Stimulated activated naive B cell treated with anti-CD40 and anti-IgM and Interleukin-4, amounts not matched to agents 10 μg/mL and 1 μg/mL and 100 μg/mL, for 72 hours (primary cell): Measurements from ENCODE around the gene ADCYAP1R1.

Experiments used
- ATAC-seq, 2 donors: fragments of 150-1000 bp; cut with Tn5 transposase; replicated peaks; 2 replicates each; pipeline ENCODE4 v1.10.0; 2021; ENCODE audit warnings: moderate library complexity in 1 of 2
- DNase-seq: peaks from one replicate; pipeline ENCODE4 v3.0.0; 2021
- H3K27ac Mint-ChIP-seq: one replicate; pipeline ENCODE4 v1.8.0; 2022; ENCODE audit warnings: mild to moderate bottlenecking, mixed read lengths
- H3K27me3 Mint-ChIP-seq, 2 donors: one replicate each; pipeline ENCODE4 v1.8.0; 2022; ENCODE audit warnings: mixed read lengths in 2 of 2
- H3K36me3 Mint-ChIP-seq, 2 donors: one replicate each; pipeline ENCODE4 v1.8.0; 2022; ENCODE audit warnings: mixed read lengths in 2 of 2, mild to moderate bottlenecking in 1 of 2
- H3K4me1 Mint-ChIP-seq, 2 donors: one replicate each; pipeline ENCODE4 v1.8.0; 2022; ENCODE audit warnings: mixed read lengths in 2 of 2, mild to moderate bottlenecking in 1 of 2
- H3K4me3 Mint-ChIP-seq, 2 donors: one replicate each; pipeline ENCODE4 v1.8.0; 2022; ENCODE audit warnings: mild to moderate bottlenecking in 2 of 2, mixed read lengths in 2 of 2, moderate library complexity in 1 of 2
- H3K9me3 Mint-ChIP-seq, 2 donors: one replicate each; pipeline ENCODE4 v1.8.0; 2022; ENCODE audit warnings: mixed read lengths in 2 of 2, mild to moderate bottlenecking in 1 of 2

The ADCYAP1R1 gene

GRCh38 chr7:31079126-31079823, 27.2 kb downstream of the ADCYAP1R1 start:
- Mint-ChIP-seq H3K27ac (no peak overlapping the region), H3K27me3 (peaks cover 15 to 24% of the 10 kb centered on the region in 2 donors), H3K4me3 (no peak overlapping the region), H3K4me1 (no peaks in the 10 kb centered on the region), H3K36me3 (no peaks in the 10 kb centered on the region), H3K9me3 (no peaks in the 10 kb centered on the region)
- DNase-seq (no peak), ATAC-seq (no peak)

- DNase-seq: no peak
- Mint-ChIP-seq H3K4me3 (no peak overlapping the region), H3K27ac (no peak overlapping the region), H3K27me3 (peaks cover 15 to 24% of the 10 kb centered on the region in 2 donors), H3K9me3 (no peaks in the 10 kb centered on the region), H3K36me3 (no peaks in the 10 kb centered on the region), H3K4me1 (no peaks in the 10 kb centered on the region)
- ATAC-seq: no peak
These were observed 27.9 kb downstream of the ADCYAP1R1 start for GRCh38 chr7:31079824-31080511.

- Mint-ChIP-seq H3K4me3 (no peak overlapping the region), H3K27me3 (peaks cover 8 to 24% of the 10 kb centered on the region in 2 donors), H3K4me1 (no peaks in the 10 kb centered on the region), H3K27ac (no peak overlapping the region), H3K9me3 (no peaks in the 10 kb centered on the region), H3K36me3 (no peaks in the 10 kb centered on the region)
- ATAC-seq (no peak), DNase-seq (no peak)
These were observed 28.7 kb downstream of the ADCYAP1R1 start for GRCh38 chr7:31080763-31081162.

DNA sequence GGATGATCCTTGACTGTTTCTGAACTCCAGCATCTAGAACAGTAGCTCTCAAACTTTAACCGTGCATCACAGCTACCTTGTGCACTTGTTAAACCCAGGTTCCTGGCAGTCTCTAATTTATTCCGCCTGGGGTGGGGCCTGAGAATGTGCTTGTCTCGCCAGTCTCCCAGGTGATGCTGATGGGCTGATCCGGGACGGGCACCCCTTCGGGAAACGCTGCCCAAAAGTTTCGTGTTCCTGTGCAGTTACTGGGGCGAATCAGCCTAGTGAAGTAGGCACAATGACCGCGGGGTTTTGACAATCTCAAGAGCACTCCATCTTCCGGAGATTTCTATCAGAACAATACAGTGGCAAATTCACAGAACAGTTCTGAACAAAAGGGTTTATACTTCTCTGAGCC, 29.9 kb downstream of the ADCYAP1R1 start:
- no peaks in the 10 kb centered on the region for H3K4me1 Mint-ChIP-seq
- peaks cover 0 to under 1% of the 10 kb centered on the region in 2 donors for H3K9me3 Mint-ChIP-seq
- H3K27me3 Mint-ChIP-seq: peaks cover 8 to 24% of the 10 kb centered on the region in 2 donors
- H3K27ac Mint-ChIP-seq: no peak overlapping the region
- no peak for DNase-seq
- no peaks in the 10 kb centered on the region for H3K36me3 Mint-ChIP-seq
- no peak overlapping the region for H3K4me3 Mint-ChIP-seq
- no peak for ATAC-seq

- no peak for ATAC-seq
- DNase-seq: no peak
- peaks cover 0 to 2% of the 10 kb centered on the region in 2 donors for H3K9me3 Mint-ChIP-seq
- H3K4me3 Mint-ChIP-seq: no peak overlapping the region
- no peaks in the 10 kb centered on the region for H3K36me3 Mint-ChIP-seq
- no peak overlapping the region for H3K27ac Mint-ChIP-seq
- no peaks in the 10 kb centered on the region for H3K4me1 Mint-ChIP-seq
- H3K27me3 Mint-ChIP-seq: peaks cover 8 to 24% of the 10 kb centered on the region in 2 donors
These were observed 30.3 kb downstream of the ADCYAP1R1 start for GRCh38 chr7:31082447-31082846.

GRCh38 chr7:31083210-31083786, 31.2 kb downstream of the ADCYAP1R1 start:
- no peak for ATAC-seq
- H3K36me3 Mint-ChIP-seq: no peaks in the 10 kb centered on the region
- H3K27me3 Mint-ChIP-seq: peaks cover 8 to 24% of the 10 kb centered on the region in 2 donors
- no peak for DNase-seq
- no peak overlapping the region for H3K27ac Mint-ChIP-seq
- no peaks in the 10 kb centered on the region for H3K4me1 Mint-ChIP-seq
- no peak overlapping the region for H3K4me3 Mint-ChIP-seq
- peaks cover 0 to 2% of the 10 kb centered on the region in 2 donors for H3K9me3 Mint-ChIP-seq

- Mint-ChIP-seq H3K27ac (no peak overlapping the region), H3K4me3 (no peak overlapping the region), H3K27me3 (peaks cover 8 to 24% of the 10 kb centered on the region in 2 donors), H3K4me1 (no peaks in the 10 kb centered on the region), H3K36me3 (no peaks in the 10 kb centered on the region), H3K9me3 (peaks cover 0 to 2% of the 10 kb centered on the region in 2 donors)
- DNase-seq (no peak), ATAC-seq (no peak)
These were observed 32.1 kb downstream of the ADCYAP1R1 start for GRCh38 chr7:31084226-31084625.

- no peak overlapping the region for H3K4me3 Mint-ChIP-seq
- no peaks in the 10 kb centered on the region for H3K4me1 Mint-ChIP-seq
- peaks cover 0 to 2% of the 10 kb centered on the region in 2 donors for H3K9me3 Mint-ChIP-seq
- ATAC-seq: no peak
- no peaks in the 10 kb centered on the region for H3K36me3 Mint-ChIP-seq
- no peak for DNase-seq
- peaks cover 0 to 12% of the 10 kb centered on the region in 2 donors for H3K27me3 Mint-ChIP-seq
- no peak overlapping the region for H3K27ac Mint-ChIP-seq
These were observed 35.2 kb downstream of the ADCYAP1R1 start for GRCh38 chr7:31087351-31087750.

GRCh38 chr7:31091924-31092434, 39.9 kb downstream of the ADCYAP1R1 start:
- H3K27ac Mint-ChIP-seq: no peak overlapping the region
- H3K36me3 Mint-ChIP-seq: no peaks in the 10 kb centered on the region
- no peak overlapping the region for H3K4me3 Mint-ChIP-seq
- H3K4me1 Mint-ChIP-seq: no peaks in the 10 kb centered on the region
- DNase-seq (no peak), ATAC-seq (no peak)
- peaks cover 0 to 10% of the 10 kb centered on the region in 2 donors for H3K27me3 Mint-ChIP-seq
- peaks cover 0 to 2% of the 10 kb centered on the region in 2 donors for H3K9me3 Mint-ChIP-seq

GRCh38 chr7:31092606-31093005, 40.5 kb downstream of the ADCYAP1R1 start:
- Mint-ChIP-seq H3K36me3 (no peaks in the 10 kb centered on the region), H3K4me1 (no peaks in the 10 kb centered on the region), H3K27ac (no peak overlapping the region), H3K4me3 (no peak overlapping the region), H3K9me3 (no peaks in the 10 kb centered on the region), H3K27me3 (peaks cover 0 to 10% of the 10 kb centered on the region in 2 donors)
- DNase-seq: no peak
- ATAC-seq: no peak

DNA sequence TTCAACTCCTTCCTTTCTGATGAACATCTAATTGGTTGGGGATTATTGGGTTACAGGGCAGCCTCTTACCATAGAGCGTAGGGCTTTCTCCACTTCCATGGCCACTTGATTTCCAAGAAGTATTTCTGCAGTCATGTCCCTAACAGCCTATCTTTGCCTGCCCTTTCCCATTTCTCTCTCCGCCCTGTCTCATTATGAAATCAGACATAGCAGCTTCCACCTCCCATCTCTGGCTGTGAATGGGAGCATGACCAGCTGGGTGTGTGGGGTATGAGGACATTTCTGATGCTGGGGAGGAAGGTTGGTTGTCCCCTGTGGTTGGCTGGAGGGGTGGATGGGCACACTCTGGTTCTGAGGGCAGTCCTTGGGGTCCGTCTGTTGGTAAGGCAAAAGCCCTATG, 41.2 kb downstream of the ADCYAP1R1 start:
- Mint-ChIP-seq H3K27ac (no peak overlapping the region), H3K36me3 (no peaks in the 10 kb centered on the region), H3K4me1 (no peaks in the 10 kb centered on the region), H3K27me3 (peaks cover 0 to 10% of the 10 kb centered on the region in 2 donors), H3K9me3 (no peaks in the 10 kb centered on the region), H3K4me3 (no peak overlapping the region)
- ATAC-seq: no peak
- DNase-seq: no peak

DNA sequence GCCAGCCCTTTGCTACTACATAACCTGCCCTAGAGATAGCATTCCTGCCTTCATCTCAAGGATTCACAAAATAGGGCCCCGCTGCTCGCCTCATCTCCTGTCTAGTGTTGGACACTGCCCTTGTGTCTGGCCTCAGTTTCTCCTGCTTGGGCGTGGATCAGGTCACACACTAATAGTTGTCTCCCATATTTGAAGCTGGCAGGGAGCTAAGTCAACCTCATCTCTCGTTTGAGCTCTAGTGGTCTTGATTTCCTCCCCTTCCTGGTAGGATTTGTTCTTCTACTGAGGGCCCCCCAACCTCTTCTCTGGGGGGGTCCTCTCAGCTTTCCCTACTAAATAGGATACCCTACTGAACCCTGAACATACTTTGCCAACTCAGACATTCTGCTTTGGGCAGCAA, 42.2 kb downstream of the ADCYAP1R1 start:
- Mint-ChIP-seq H3K36me3 (no peaks in the 10 kb centered on the region), H3K9me3 (no peaks in the 10 kb centered on the region), H3K4me1 (no peaks in the 10 kb centered on the region), H3K27ac (no peak overlapping the region), H3K4me3 (no peak overlapping the region), H3K27me3 (peaks cover 0 to 10% of the 10 kb centered on the region in 2 donors)
- no peak for ATAC-seq
- no peak for DNase-seq

GRCh38 chr7:31095286-31096197, 43.4 kb downstream of the ADCYAP1R1 start:
- Mint-ChIP-seq H3K27ac (no peak overlapping the region), H3K4me1 (no peaks in the 10 kb centered on the region), H3K4me3 (no peak overlapping the region), H3K9me3 (no peaks in the 10 kb centered on the region), H3K36me3 (no peaks in the 10 kb centered on the region), H3K27me3 (peaks cover 0 to 15% of the 10 kb centered on the region in 2 donors)
- DNase-seq (no peak), ATAC-seq (no peak)
